ENCODE data around the gene GAS7.

DNA sequence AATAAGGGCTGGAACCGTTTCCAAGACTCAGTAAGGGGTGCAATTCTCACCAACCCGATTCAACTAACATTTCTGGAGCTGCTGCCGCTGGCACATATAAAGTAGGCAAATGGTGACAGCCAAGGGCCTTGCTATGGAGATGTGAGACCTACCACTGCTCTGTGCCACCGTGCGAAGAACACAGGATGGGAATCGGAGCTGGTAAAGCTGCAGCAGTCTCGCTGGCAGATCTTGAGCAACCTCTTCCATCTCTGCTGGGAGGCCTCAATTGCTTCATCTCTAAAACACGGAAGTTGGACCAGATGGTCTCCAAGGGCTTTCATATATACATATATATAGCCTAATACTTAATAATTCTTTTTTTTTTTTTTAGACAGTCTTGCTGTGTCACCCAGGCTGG lies 164.4 kb downstream of the GAS7 start:
- TF ChIP-seq, protein P1, sequence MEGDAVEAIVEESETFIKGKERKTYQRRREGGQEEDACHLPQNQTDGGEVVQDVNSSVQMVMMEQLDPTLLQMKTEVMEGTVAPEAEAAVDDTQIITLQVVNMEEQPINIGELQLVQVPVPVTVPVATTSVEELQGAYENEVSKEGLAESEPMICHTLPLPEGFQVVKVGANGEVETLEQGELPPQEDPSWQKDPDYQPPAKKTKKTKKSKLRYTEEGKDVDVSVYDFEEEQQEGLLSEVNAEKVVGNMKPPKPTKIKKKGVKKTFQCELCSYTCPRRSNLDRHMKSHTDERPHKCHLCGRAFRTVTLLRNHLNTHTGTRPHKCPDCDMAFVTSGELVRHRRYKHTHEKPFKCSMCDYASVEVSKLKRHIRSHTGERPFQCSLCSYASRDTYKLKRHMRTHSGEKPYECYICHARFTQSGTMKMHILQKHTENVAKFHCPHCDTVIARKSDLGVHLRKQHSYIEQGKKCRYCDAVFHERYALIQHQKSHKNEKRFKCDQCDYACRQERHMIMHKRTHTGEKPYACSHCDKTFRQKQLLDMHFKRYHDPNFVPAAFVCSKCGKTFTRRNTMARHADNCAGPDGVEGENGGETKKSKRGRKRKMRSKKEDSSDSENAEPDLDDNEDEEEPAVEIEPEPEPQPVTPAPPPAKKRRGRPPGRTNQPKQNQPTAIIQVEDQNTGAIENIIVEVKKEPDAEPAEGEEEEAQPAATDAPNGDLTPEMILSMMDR (IDR thresholded peaks at IDR 0.05) = no peak
- TF ChIP-seq POLR2A (IDR thresholded peaks at IDR 0.05) = no peak
